NCI-H2107 treated with DMSO at 0.1 percent for 48 hours (cell line): ENCODE measurements around the gene KCP.

Experiments used
- DNase-seq: peaks from one replicate; lab custom pipeline; 2025; ENCODE audit not compliant: unreplicated experiment; lab: John Stamatoyannopoulos, UW

The KCP gene

DNA sequence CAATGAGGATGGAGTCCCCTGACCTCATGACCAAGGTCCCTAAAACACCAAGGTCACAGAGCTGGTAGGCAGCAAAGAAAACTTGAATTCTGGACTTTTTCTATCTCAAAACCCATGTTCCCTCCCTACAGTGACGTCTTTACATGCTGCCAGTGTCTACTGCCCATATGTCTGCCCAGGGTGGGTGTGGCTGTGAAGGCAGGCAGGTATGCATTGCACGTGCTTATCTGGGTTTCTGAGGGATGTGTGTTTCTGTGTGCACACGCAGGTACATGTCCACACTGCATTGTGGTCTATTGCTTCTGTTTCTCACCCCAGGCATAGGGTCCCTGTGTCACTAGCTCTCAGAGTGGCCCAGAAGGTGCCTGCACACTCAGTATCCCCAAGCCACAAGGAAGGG is 34.4 kb downstream of the KCP start:
- DNase-seq = no peak

DNA sequence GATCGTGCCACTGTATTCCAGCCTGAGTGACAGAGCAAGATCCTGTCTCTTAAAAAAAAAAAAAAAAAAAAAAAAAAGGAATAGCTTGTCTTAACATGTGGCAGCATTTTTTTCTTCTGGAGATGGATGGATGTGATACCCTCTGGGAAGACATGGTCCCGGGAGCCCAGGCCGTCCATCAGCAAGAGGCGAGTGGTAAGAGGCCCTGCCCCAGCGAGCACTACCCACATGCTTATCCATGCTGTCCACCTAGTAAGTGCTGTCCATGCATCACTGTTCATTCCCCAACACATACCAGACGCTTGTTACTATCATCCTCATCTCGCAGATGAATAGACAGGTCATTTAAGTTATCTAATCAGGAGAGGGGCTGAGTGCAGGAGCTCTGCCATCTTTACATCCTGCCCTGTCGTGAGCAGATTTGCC is 35.0 kb downstream of the KCP start:
- DNase-seq = no peak

DNA sequence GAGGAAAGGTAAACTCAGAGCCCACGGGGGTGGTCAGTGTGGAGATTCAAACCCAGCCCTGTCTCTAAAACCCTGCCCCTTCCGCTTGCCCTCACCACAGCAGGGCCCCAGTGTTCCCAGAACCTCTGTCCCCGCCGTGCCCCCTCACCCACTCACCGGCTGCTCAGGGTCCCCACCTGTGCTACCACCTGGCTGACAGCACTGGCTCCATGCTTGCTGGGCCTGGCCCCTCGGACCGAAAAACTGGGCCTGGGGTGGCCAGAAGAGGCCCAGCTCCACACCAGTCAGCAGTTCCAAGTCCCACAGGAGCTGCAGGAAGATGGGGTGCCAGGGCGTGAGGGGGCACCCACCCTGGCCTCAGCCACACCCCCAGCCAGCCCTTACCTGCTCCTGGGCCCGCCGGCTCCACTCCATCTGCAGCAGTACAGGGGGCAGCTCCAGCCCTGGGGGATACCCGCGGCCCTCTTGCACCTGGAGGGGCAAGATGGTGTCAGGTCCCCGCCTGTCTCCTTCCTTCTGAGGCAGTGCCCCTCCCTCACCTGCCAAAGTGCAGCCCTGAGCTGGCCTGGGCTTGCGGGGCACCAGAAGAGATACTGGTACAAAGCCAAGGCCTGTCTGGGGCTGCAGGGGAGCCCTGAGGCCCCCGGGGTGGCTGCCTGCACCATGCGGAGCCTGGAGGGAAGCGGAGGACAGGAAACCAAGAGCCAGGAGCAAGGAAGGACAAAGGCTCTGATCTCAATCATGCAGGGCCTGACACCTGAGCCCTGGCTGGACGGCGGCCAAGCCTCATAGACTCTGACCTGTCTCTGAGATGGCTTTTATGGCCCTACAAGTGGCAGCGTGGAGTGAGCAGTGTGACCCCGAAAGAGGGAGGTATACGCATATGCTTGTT is 36.1 kb downstream of the KCP start:
- DNase-seq = peak; percentile 38

DNA sequence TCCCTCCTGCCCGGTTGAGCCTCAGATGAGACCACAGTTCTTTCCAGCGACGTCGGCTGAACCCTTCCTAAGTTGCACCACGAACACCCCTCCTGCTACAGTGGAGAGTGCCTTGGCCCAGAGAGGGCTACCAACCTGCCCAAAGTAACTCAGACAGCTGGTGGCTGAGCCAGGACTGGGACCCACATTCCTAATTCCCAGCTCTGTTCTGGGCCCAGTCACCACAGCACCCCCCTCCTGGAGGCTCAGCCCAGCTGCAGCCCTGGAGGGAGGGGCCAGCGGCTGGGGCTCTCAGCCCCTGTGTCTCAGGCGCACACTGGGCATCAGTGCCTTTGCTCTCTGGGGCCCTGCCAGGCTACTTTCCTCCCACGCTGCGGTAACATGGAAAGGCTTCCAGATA is 37.3 kb downstream of the KCP start:
- no peak for DNase-seq

DNA sequence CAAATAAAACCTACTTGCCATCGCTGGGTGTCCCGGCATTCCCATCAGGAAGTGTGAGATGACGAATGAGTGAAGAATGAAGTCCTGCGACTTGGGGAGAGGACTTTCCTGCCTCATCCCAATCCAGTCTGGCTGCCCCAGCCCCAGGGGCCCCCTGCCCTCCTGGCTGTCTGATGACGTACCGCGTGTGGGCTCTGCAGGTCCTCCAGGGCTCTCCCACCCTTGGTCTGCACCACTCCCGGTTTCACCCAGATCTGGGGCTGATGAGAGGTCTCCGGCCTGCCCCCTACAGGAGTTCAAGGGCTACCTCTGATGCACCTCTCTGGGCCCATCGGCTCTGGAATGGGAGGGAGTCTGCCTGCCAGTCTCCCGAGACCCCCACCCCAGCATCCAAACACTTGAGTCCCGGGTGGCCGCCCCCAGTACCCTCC is 38.1 kb downstream of the KCP start:
- DNase-seq = no peak

DNA sequence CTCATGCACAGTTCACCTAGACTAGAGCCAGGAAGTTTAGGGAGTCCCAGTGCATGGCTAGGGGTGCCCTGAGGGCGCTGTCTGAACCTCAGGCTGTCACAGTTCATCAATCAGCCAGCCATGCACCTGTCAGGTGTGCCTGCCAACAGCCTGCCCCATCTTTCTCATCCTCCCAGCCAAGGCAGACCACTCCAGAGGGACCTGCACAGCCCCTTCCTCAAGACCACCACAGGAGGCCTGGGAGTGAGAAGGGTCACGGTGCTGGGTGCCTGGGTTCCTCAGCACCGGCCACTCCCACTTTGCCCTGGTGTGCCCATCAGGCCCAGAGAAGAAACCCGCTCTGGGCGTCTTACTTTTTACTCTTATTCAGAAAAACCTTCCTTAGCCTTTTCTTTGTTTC is 39.5 kb downstream of the KCP start:
- DNase-seq = no peak

DNA sequence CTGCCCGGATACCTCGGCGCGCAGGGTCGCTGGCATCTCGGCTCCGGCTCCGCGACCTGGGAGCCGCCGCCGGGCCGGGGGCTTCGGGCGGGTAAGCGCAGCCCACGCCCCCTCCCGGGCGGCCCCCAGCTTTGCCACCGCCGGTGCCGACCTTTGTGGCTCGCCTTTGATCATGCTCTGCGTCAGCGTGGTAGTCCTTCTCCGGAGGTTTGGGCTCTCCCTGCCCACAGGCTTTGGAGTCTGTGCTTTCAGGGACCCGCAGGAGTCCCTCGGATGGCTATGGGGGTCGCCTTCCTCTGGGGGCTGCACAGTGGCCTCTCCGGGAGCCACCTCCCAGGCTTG is 40.6 kb downstream of the KCP start:
- DNase-seq = no peak

DNA sequence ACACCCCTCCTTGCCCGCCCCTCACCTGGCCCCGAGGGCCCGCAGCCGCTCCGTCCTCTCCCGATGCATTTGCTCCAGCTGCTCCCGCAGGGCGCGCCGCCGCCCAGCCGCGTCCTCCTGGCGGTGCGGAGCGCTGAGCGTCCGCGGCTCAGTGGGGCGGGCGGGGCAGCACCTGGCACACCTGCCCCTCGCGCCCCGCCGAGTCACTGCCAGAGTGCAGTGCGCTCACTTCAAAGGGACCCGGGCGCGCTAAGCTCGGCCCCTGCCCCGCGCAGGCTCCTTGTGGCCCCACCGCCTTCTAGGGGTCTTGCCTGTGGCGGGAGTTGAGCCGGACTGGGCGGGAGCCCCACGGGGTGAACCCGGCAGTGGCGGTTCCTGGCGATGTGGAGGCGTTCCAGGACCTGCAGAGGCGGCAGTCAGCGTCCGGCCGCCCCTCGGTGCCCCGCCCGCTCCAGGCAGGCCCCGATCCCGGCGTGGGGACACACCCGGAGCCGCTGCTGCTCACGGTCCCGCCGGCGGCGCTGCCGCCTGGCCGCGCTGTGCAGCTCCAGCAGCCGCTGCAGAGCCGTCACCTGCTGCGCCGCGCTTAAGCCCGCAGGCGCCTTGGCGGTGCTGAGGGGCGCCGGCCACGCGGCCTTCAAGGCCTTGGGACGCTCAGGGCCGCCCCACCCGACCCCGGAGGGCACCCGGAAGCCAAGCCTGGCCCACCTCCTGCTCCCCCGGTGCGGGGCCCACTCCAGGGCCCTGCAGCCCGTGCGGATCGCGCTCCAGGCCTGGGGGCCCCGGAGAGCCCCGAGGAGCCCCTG is 41.2 kb downstream of the KCP start:
- DNase-seq = peak; percentile 32

DNA sequence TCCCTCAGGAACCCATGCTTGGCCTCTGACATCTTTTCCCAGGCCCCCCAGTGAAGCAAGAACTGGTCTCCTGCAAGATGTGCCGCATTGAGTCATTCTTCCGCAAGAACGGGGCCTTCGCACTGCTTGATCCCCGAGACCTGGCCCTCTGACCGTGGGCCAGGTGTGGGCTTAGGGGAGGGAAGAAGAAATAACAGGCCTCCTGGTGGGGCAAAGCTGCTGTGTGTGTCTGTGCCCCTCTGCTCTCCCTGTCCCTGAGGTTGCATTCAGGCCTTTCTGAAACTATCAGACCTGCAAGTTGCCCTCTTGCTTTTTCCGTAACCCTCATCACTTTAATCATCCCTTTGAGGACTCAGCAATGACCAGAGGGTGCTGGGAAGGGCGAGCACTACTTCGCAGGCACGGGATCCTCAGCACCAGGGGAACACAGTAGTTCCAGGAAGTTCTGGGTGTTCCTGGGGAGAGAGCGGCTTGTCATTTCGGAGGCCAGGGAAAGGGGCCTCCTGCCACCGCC is 41.8 kb downstream of the KCP start:
- no peak for DNase-seq

DNA sequence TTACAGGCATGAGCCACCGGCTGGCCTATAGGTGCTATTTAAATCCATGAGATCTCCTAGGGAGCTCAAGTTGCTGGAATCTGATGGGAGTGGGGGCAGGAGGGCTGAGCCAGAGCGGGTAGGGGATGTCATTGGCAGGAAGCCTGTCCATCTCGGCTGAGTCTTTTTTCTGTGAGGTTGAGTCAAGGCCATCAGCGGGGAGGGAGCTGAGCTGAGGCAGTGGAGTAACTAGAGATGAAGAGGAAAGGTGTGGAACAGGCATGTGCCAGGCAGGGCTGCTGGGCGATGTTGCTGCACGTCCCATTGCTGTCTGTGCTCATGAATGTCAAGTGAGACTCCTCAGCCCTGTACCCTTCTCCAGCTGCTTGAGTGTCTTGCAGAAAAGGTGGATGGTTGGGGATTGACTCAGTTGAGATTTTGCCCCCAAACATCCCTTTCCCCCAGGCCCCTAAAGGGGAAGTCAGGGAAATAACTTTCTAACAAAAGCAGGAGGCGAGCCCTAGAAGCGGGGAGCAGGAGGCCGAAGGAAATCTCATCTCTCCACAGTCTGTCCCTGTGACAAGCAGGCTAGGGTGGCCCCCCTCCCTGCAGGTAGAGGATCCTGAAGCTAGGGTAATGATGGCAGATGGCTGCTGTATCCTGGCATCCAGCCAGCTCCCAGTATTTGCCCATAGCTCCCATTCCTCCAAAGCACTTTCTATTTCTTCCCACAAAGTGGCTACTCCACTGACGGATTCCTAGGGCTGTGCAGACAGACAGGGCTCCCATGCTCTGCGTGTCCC is 42.5 kb downstream of the KCP start:
- DNase-seq = peak; percentile 82

DNA sequence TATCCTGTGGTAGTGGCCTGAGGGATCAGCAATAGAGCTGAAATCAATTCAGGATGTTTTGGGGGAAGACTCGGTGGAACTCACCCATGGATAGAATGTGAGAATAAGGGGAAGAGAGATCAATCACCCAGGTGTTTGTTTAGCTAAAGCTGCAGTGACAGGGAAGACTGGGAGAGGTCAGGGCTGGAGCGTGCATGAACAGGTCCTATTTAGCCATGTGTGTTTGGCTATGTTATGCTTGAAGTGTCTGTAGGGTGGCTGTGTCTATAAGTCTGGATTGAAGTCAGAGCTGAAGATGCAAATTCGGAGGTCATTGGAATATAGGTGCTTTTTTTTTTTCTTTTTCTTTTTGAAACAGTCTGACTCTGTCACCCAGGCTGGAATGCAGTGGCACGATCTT is 43.3 kb downstream of the KCP start:
- no peak for DNase-seq

DNA sequence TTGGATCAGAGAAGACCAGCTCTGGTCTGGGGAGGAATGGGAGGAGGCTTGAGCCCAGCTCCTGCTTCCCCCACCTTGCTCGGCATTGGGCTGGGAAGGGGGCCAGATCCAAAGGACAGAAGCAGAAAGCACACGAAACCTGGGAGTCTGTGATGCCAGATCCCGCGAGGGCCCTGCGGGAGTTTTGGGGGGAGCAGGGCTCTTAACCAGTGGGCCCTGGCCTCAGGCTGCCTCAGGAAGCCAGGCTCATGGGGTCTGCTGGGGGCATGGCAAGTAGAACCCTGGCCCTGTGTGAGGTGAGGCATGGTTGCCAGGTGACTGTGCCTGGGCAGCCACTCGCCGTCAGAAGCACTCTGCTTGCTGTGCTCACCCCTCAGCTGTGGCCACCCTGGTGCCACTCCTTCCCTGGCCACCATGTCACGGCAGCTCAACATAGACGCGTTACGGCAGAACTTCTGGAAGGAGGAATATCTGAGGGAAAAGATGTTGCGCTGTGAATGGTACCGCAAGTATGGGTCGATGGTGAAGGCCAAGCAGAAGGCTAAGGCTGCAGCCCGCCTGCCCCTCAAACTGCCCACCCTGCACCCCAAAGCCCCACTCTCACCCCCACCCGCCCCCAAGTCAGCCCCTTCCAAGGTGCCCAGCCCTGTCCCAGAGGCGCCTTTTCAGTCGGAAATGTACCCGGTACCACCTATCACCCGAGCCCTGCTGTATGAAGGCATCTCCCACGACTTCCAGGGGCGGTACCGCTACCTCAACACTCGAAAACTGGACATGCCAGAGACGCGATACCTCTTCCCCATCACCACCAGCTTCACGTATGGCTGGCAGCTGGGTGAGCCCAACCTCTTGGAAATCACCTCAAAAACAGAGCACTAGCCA is 44.3 kb downstream of the KCP start:
- no peak for DNase-seq

DNA sequence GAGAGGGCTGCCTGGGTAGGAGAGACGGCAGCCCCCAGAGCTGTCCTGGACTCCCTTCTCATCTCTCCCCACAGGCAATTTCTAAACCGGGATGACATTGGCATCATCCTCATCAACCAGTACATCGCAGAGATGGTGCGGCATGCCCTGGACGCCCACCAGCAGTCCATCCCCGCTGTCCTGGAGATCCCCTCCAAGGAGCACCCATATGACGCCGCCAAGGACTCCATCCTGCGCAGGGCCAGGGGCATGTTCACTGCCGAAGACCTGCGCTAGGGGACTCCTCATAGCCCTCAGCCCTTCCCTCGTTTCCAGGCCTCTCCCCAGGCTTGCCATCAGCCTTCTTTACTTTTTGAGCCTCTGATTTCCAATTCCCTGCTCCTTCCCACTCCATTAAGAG is 45.2 kb downstream of the KCP start:
- no peak for DNase-seq

DNA sequence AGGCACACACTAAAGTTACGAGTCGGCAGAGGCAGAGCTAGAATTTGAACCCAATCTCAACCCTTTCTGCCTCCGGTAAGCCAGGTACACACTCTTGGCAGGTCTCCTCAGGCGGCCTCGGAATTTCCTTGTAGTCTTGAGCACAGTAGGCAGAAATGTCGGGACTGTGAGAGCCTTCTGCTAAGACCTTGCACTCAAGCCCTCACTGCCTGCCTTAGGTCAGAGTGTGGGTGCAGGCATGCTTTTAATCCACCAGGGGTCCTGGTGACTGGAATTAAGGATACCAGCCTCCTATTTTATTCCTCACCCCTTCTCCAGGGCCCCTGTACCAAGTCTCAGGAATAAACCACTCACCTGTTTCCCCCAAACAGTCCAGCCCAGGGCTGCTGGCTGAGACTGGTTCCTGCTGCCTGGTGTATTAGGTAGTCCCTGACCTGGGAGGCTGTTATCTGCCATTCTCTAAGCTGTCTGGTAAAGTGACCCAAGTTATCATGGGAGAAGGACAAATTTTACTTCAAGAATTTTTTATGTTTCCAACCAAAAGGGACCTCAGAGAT is 47.0 kb downstream of the KCP start:
- peak; percentile 15 for DNase-seq

DNA sequence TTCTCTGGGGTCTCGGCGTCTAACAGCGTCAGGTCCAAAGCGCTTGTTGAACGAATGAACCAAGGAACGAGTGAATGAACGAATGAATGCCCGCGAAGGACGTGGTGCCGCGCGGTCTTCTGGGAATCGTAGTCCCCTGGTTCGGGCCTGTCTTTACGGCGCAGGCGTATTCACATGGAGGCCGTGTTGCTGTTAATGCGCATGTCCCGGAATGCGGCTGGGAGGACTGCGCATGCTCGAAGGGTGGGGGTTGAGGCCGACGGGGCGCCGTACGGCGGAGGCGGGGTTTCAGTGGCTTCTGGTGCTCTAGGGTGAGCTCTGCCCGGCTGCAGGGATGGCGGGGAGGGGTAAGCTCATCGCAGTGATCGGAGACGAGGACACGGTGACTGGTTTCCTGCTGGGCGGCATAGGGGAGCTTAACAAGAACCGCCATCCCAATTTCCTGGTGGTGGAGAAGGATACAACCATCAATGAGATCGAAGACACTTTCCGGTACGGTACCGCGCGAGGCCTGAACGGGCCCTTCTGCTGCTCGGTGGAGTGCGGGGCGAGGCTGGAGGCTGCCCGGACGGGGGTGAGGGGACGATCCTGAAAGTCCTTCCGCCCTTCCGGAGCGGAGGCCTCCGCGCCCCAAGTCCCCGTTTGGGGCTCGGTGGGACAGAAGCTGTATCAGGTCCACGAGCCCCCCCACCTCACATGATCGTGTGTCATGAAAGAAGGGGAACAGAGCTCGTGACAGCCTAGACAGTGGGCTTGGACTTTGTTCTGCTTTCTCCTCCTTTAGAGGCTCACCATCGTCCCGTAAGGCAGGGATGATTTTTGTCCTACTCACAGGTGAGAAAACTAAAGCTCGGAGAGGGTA is 47.7 kb downstream of the KCP start, which contains the start of gene ATP6V1F:
Gene ATP6V1F, plus strand, starts transcription at position 286 of the 862 bp plus-strand sequence. Its CDS starts 49 bp downstream, at position 335.
- DNase-seq = peak; percentile 98

DNA sequence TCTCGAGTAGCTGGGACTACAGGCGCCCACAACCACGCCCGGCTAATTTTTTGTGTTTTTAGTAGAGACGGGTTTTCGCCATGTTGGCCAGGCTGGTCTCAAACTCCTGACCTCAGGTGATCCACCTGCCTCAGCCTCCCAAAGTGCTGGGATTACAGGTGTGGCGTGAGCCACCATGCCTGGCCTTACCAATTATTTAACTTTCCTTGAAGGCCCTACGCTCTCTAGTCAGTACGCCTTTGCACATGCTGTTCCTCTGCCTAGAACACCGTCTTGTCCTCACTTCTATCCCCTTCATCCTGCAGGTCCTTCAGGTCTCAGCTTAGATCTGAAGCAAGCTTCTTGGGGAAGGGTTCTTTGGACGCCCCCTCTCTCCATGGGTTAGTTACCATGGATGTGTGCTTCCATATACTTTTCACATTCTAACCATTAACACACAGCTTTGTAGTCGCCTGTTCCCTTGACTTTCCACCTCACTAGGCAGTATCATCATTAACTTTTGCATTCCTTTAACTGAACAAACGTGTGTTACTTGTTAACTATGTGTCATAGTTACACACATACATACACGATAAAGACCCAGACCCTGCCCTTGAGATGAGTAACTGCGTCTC is 48.4 kb downstream of the KCP start:
- no peak for DNase-seq

DNA sequence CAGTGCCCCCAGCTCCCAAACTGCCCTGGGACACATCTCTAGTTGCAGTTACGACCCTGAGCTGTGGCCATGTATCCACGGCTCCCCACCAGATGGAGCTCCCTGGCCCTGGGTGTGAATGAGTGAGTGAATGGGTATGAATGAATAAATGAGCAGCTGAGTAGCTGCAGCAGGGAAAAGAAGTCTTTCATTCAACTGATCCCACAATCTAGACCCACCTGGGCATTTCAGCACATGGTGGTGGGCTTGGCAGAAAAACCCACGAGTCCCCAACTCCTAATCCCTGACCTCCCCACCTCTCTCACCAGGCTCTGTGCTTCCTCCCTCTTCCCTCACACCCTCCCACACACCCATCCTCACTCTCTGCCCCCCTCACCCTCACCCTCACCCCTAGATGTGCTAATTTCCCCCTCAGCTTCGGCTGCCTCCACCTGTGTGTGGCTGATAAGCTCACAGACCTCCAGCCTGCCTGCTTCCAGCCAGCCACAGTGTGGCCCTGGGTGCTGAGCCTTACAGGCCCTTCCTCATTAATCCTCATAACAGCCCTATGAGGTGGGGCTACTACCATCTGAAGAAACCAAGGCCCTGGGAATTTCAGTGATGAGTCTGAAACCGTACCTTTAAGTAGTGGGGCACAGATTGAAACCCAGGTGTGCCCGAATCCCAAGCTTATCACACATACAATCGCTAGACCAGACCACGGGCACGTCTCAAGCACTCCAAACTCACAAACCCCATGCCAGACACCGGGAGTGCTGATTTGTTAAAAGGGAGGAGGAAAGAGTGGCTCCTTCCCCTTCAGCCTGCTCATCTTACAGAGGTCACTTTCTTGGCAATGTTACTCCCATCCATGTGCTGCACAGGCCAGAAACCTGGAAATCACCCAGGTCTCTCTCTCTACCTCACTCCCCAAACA is 50.1 kb downstream of the KCP start:
- DNase-seq = no peak
